ENCODE results near the gene FNBP1L. TPM values are rescaled to one million over a fixed set of nuclear protein-coding genes. Genes with fewer than 3 reads are reported as not detected.

FNBP1L gene
- polyA plus RNA-seq, 1 experiment, result 5.5 TPM

DNA sequence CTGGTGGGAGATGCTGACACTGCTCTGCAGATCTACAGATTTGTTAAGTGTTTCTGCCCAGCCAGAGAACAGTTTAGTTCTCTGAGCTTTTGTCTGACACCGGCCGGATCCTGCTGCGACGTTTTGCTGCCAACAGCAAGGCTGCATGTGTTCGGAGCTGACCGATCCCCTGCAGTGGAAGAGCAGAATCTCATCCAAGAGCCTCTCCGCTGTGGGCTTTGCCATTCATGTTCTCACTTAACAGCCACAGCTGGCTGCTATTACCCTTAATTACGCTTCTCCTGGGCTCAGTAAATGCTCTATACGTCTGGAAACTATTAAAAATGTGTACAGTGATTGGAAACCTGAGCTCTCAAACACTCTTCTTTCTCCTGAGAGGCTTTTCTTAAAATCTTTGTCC is 128.4 kb downstream of the FNBP1L start:
- POLR2A ChIA-PET, result no interaction called here
- CTCF ChIA-PET, result interaction anchor here (1.0 to 1.9 kb wide), 3 partner anchors 139 to 268 kb away, joined by 3 to 5 read pairs (median 3); no protein-coding TSS in a partner anchor
- no peaks in the 10 kb centered on the region for H3K27me3 ChIP-seq (ENCODE audit: control insufficient read depth, insufficient read depth, low read length)
- no peak overlapping the region for H3K4me3 ChIP-seq (ENCODE audit: low read depth, low read length)
- peaks cover 21% of the 10 kb centered on the region for H3K36me3 ChIP-seq (ENCODE audit: control insufficient read depth, insufficient read depth, low read length)
- DNase-seq (ENCODE audit: low read depth), result no peak
- TF ChIP-seq, protein P1, sequence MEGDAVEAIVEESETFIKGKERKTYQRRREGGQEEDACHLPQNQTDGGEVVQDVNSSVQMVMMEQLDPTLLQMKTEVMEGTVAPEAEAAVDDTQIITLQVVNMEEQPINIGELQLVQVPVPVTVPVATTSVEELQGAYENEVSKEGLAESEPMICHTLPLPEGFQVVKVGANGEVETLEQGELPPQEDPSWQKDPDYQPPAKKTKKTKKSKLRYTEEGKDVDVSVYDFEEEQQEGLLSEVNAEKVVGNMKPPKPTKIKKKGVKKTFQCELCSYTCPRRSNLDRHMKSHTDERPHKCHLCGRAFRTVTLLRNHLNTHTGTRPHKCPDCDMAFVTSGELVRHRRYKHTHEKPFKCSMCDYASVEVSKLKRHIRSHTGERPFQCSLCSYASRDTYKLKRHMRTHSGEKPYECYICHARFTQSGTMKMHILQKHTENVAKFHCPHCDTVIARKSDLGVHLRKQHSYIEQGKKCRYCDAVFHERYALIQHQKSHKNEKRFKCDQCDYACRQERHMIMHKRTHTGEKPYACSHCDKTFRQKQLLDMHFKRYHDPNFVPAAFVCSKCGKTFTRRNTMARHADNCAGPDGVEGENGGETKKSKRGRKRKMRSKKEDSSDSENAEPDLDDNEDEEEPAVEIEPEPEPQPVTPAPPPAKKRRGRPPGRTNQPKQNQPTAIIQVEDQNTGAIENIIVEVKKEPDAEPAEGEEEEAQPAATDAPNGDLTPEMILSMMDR (IDR thresholded peaks at IDR 0.05; ENCODE audit: insufficient read depth, low read depth, low read length), result no peak

DNA sequence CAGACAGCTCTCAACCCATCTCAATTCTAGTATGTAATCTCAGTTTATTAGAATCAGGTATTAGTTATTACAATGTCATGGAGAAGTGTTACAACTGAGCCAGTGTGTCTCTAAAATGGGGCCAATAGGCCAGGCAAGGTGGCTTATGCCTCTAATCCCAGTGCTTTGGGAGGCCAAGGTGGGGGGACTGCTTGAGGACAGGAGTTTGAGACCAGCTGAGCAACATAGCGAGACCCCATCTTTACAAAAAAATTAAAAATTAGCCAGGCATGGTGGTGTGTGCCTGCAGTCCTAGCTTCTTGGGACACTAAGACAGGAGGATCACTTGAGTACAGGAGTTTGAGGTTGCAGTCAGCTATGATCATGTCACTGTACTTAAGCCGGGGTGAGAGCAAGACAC is 128.8 kb downstream of the FNBP1L start:
- Histone ChIP-seq H3K4me3 (ENCODE audit: low read depth, low read length) (no peak overlapping the region), H3K36me3 (ENCODE audit: control insufficient read depth, insufficient read depth, low read length) (peaks cover 18% of the 10 kb centered on the region), H3K27me3 (ENCODE audit: control insufficient read depth, insufficient read depth, low read length) (no peaks in the 10 kb centered on the region)
- ChIA-PET POLR2A (no interaction called here), CTCF (interaction anchor here (0.9 to 1.9 kb wide), 2 partner anchors 86 to 267 kb away, joined by 3 to 5 read pairs; no protein-coding TSS in a partner anchor)
- DNase-seq (ENCODE audit: low read depth), result no peak
- TF ChIP-seq, protein P1 (IDR thresholded peaks at IDR 0.05; ENCODE audit: insufficient read depth, low read depth, low read length), result no peak

DNA sequence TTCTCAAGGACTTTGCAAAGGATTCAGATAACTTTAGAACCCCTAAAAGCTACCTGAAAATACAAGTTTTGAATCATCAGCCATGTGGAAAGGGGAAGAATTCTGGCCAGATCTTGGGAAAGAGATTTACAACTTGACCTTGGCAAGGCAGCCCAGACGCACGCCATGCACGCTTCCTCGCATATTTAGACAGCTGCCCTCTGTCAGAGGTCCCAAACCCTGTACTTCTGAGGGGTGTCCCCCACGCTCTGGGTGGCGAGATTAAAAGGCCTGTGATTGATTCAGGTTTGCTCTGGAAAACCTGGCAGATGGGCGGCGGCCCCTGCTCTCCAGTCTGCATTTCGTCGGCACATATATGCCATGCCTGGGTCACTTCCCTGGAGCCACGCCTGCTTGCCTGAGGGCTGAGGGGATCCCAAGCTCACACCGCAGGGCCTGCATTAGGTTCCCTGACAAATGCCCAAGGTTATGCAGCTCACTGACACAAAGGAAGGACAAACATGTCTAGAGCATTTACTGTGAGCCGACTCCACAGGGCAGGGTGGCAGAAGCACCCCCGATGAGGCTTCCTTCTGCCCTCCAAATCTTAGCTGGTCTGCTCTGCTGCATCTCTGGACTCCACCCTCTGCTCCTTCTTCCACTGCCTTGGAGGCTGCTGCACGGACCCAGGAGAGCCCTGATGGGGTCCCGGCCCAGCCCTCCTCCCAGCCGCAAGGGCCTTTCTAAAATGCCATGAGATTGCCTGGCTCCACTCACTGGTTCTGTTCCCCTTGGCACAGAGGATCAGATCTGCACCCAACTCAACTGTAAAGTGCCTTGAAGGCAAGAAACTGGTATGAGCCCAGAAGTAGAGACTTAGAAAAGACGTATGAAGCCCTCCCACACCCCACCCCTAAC is 129.9 kb downstream of the FNBP1L start:
- POLR2A ChIA-PET, result no interaction called here
- TF ChIP-seq, protein P1 (IDR thresholded peaks at IDR 0.05; ENCODE audit: insufficient read depth, low read depth, low read length), result no peak
- CTCF ChIA-PET, result interaction anchor here (0.9 to 1.6 kb wide), 2 partner anchors 85 to 139 kb away, joined by 3 read pairs; no protein-coding TSS in a partner anchor
- DNase-seq (ENCODE audit: low read depth), result no peak
- Histone ChIP-seq H3K4me3 (ENCODE audit: low read depth, low read length) (no peak overlapping the region), H3K36me3 (ENCODE audit: control insufficient read depth, insufficient read depth, low read length) (peaks cover 21% of the 10 kb centered on the region), H3K27me3 (ENCODE audit: control insufficient read depth, insufficient read depth, low read length) (no peaks in the 10 kb centered on the region)

DNA sequence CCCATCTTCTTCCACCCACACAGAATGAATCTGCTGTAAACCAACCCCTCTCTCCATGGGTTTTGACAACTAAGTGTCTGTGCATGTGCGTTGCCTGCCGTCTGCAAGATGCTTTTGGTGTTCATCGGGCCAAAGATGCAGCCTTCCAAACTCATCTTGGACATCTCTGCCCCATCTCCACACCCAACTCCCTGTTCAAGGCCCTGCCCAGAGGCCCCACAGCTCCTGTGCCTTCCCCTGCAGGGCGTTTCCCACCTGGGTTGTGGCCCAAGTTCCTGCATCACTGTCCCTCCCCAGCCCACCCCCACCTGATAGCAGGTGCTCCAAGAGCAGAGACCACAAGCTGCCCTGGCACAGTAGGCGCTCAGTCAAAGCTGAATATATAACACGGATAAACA is 130.5 kb downstream of the FNBP1L start:
- H3K36me3 ChIP-seq (ENCODE audit: control insufficient read depth, insufficient read depth, low read length), result peaks cover 22% of the 10 kb centered on the region
- CTCF ChIA-PET, result interaction anchor here (0.8 to 1.6 kb wide), 2 partner anchors 140 to 235 kb away, joined by 3 to 4 read pairs; no protein-coding TSS in a partner anchor
- no peak overlapping the region for H3K4me3 ChIP-seq (ENCODE audit: low read depth, low read length)
- H3K27me3 ChIP-seq (ENCODE audit: control insufficient read depth, insufficient read depth, low read length), result no peaks in the 10 kb centered on the region
- TF ChIP-seq, protein P1 (IDR thresholded peaks at IDR 0.05; ENCODE audit: insufficient read depth, low read depth, low read length), result no peak
- POLR2A ChIA-PET, result no interaction called here
- DNase-seq (ENCODE audit: low read depth), result no peak

All from BJ (cell line).